Natural killer cell (primary cell): ENCODE results near the gene XXYLT1. TPM values are rescaled to one million over a fixed set of nuclear protein-coding genes. Genes with fewer than 3 reads are reported as not detected.
A peak's percentile ranks its signal among the peaks of the same experiment; 100 is the strongest.

Experiments
- ATAC-seq, 3 donors: fragments of 150-1000 bp in 2 of 3; fragments of 200-7000 bp in 1 of 3; cut with Tn5 transposase; 1 replicate in 1 of 3; 2 replicates in 2 of 3; pipeline ENCODE4 v1.10.0; 2021; ENCODE audit warnings: mild to moderate bottlenecking in 2 of 3, moderate library complexity in 2 of 3
- DNase-seq, 2 donors: peaks; one replicate each; pipeline versions ENCODE4 v3.0.0 to v3.0.0-alpha.2; 2013 to 2021; ENCODE audit warnings: mixed read lengths in 1 of 2
- H3K27ac ChIP-seq: one replicate; pipeline ENCODE4 v1.5.1; 2013; ENCODE audit warnings: mild to moderate bottlenecking, low read length
- H3K27me3 ChIP-seq: one replicate; pipeline ENCODE4 v1.6.1; 2013; ENCODE audit warnings: low read length; ENCODE audit not compliant: control insufficient read depth, insufficient read depth
- H3K36me3 ChIP-seq: one replicate; pipeline ENCODE4 v1.6.1; 2013; ENCODE audit warnings: low read length; ENCODE audit not compliant: control insufficient read depth, insufficient read depth
- H3K4me1 ChIP-seq: one replicate; pipeline ENCODE4 v1.6.1; 2013; ENCODE audit warnings: low read length; ENCODE audit not compliant: control insufficient read depth, insufficient read depth
- H3K4me3 ChIP-seq: one replicate; pipeline ENCODE4 v1.5.1; 2013; ENCODE audit warnings: low read length
- H3K9me3 ChIP-seq: one replicate; pipeline ENCODE4 v1.6.1; 2013; ENCODE audit warnings: low read length; ENCODE audit not compliant: control insufficient read depth, insufficient read depth
- H3K27ac Mint-ChIP-seq, 2 donors: one replicate each; pipeline ENCODE4 v1.8.0; 2022; ENCODE audit warnings: mild to moderate bottlenecking in 2 of 2, mixed read lengths in 2 of 2, moderate library complexity in 1 of 2
- H3K27me3 Mint-ChIP-seq, 2 donors: one replicate each; pipeline ENCODE4 v1.8.0; 2022; ENCODE audit warnings: low read depth in 2 of 2, mixed read lengths in 2 of 2
- H3K36me3 Mint-ChIP-seq: one replicate; pipeline ENCODE4 v1.8.0; 2022; ENCODE audit warnings: mixed read lengths
- H3K4me1 Mint-ChIP-seq, 2 donors: one replicate each; pipeline ENCODE4 v1.8.0; 2022; ENCODE audit warnings: mixed read lengths in 2 of 2
- H3K4me3 Mint-ChIP-seq: one replicate; pipeline ENCODE4 v1.8.0; 2022; ENCODE audit warnings: mild to moderate bottlenecking, moderate library complexity, mixed read lengths
- H3K9me3 Mint-ChIP-seq, 2 donors: one replicate each; pipeline ENCODE4 v1.8.0; 2022; ENCODE audit warnings: mixed read lengths in 2 of 2
- WGBS: methylation state at CpG from one replicate; pipeline ENCODE4 v1.1.7; 2013; ENCODE audit warnings: missing lambda C conversion rate; ENCODE audit not compliant: insufficient coverage; 5-methylcytosine and 5-hydroxymethylcytosine counted together
- intact Hi-C: fragments of 100-400 bp; cut with micrococcal nuclease; formaldehyde crosslinking; loops from one replicate; pipeline ENCODE4 v1.14.2; 2022
- total RNA-seq, 4 donors: library from RNA; stranded (reverse); fragments of 120-200 nt in 1 of 4; gene quantifications; one replicate each; pipeline versions ENCODE4 v1.2.3 to v1.2.4, GENCODE V29; 2013 to 2022
- TF ChIP-seq, protein P1 (sequence below): fragments of 200-600 bp; IDR thresholded peaks from one replicate; pipeline ENCODE4 v1.8.0; 2022; ENCODE audit warnings: antibody characterized with exemption

XXYLT1 gene
- total RNA-seq, 3 donors from 2014 or later (not counting 1 experiment from before 2014, with no cell fraction given) = 8.7 to 13.6 (median 10.2) TPM

DNA sequence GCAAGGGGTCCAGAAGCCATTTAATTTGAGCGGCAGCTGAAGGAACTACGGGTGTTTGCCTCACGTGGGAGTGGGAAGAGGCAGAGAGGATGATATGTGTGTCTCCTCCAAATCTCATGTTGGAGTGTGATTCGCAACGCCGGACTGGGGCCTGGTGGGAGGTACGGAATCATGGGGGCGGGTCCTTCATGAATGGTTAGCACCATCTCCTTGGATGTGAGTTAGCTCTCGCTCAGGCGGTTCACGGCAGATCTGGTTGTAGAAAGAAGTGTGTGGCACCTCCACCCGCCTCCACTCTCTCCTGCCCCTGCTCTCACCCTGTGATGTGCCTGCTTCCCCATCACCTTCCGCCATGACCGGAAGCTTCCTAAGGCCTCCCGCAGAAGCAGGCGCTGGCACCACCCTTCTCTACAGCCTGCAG, 25.4 kb downstream of the XXYLT1 start:
- Mint-ChIP-seq H3K4me3 (no peak overlapping the region), H3K27ac (no peak overlapping the region), H3K27me3 (no peaks in the 10 kb centered on the region), H3K9me3 (no peaks in the 10 kb centered on the region), H3K36me3 (no peaks in the 10 kb centered on the region), H3K4me1 (peaks cover 15 to 22% of the 10 kb centered on the region in 2 donors)
- DNase-seq (no peak), ATAC-seq (no peak)
- no peak overlapping the region for H3K4me3 ChIP-seq
- intact Hi-C loops = no loop called here
- TF ChIP-seq, protein P1, sequence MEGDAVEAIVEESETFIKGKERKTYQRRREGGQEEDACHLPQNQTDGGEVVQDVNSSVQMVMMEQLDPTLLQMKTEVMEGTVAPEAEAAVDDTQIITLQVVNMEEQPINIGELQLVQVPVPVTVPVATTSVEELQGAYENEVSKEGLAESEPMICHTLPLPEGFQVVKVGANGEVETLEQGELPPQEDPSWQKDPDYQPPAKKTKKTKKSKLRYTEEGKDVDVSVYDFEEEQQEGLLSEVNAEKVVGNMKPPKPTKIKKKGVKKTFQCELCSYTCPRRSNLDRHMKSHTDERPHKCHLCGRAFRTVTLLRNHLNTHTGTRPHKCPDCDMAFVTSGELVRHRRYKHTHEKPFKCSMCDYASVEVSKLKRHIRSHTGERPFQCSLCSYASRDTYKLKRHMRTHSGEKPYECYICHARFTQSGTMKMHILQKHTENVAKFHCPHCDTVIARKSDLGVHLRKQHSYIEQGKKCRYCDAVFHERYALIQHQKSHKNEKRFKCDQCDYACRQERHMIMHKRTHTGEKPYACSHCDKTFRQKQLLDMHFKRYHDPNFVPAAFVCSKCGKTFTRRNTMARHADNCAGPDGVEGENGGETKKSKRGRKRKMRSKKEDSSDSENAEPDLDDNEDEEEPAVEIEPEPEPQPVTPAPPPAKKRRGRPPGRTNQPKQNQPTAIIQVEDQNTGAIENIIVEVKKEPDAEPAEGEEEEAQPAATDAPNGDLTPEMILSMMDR = no peak
- 97% methylated on average over 16 of the region's 16 CpGs for WGBS
- no peaks in the 10 kb centered on the region for H3K36me3 ChIP-seq
- peaks cover 4% of the 10 kb centered on the region for H3K4me1 ChIP-seq
- no peak overlapping the region for H3K27ac ChIP-seq
- no peaks in the 10 kb centered on the region for H3K27me3 ChIP-seq
- no peaks in the 10 kb centered on the region for H3K9me3 ChIP-seq

DNA sequence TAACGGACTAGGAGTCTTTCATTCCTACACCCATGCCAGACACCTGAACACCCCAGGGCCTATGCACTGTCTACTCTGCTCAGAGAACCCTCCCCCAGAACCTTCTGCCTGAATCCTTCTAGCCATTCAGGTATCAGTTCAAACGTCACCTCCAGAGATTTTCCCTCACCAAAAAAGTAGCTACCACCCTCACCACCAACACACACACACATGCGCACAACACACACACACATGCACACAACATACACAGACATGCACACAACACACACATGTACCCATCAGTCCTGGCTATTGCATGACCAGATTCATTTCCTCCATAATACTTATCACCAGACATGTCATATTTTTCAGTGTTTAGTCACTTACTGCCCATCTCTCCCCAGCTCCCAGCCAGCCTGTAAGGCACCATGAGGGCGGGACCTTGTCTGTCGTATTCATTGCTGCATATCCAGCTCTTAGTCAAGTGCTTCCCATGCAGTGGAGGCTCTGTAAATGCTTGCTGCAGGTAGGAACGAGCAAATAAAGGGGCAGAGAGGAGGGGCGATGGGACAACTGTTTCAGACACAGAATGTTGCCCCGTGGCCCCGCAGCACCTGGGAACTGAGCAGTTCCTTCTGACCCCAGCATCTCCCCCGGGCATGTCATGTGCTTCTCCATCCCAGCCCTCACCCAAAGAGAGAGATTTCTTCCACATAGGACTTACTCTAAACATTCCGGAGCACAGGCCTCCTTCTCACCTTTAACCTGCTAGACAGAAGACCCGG, 29.2 kb downstream of the XXYLT1 start:
- no peaks in the 10 kb centered on the region for H3K9me3 Mint-ChIP-seq
- Histone ChIP-seq H3K4me1 (peaks cover 8% of the 10 kb centered on the region), H3K9me3 (no peaks in the 10 kb centered on the region), H3K27ac (no peak overlapping the region), H3K27me3 (no peaks in the 10 kb centered on the region), H3K36me3 (no peaks in the 10 kb centered on the region), H3K4me3 (no peak overlapping the region)
- no peaks in the 10 kb centered on the region for H3K36me3 Mint-ChIP-seq
- WGBS = 96% methylated on average over 12 of the region's 12 CpGs
- DNase-seq (peak in 1 of 2 donors; percentile 12), ATAC-seq (no peak)
- H3K27me3 Mint-ChIP-seq = no peaks in the 10 kb centered on the region
- no peak overlapping the region for H3K4me3 Mint-ChIP-seq
- TF ChIP-seq, protein P1 = no peak
- intact Hi-C loops = no loop called here
- H3K4me1 Mint-ChIP-seq = peaks cover 16 to 22% of the 10 kb centered on the region in 2 donors
- no peak overlapping the region for H3K27ac Mint-ChIP-seq

DNA sequence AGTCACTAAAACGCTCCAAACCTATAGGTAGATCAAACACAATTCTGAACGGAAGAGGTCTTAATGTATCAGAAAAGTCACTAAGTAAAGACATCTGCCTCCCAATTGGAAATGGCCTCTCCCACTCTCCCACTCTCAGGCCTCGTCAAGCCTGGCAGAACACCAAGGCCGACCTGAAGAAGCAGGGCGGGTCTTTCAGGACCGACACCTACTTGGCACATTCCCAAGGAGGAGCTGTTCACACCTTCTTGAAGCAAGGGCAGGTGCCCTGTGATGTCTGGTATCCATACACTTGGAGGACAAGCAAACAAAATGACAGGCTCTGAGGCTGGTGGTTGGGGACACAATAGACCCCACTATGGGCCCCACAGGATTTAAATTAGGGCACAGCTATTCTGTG, 30.0 kb downstream of the XXYLT1 start:
- Mint-ChIP-seq H3K27ac (no peak overlapping the region), H3K36me3 (no peaks in the 10 kb centered on the region), H3K4me3 (no peak overlapping the region), H3K9me3 (no peaks in the 10 kb centered on the region), H3K4me1 (peaks cover 16% of the 10 kb centered on the region in 2 donors), H3K27me3 (no peaks in the 10 kb centered on the region)
- H3K4me1 ChIP-seq = peaks cover 8% of the 10 kb centered on the region
- intact Hi-C loops = no loop called here
- no peak overlapping the region for H3K4me3 ChIP-seq
- H3K27me3 ChIP-seq = no peaks in the 10 kb centered on the region
- ATAC-seq = no peak
- no peak overlapping the region for H3K27ac ChIP-seq
- H3K36me3 ChIP-seq = no peaks in the 10 kb centered on the region
- no peaks in the 10 kb centered on the region for H3K9me3 ChIP-seq
- TF ChIP-seq, protein P1 = no peak
- DNase-seq = peak in 1 of 2 donors; percentile 3
- 97% methylated on average over 6 of the region's 6 CpGs for WGBS
